IPS-NIHi7 (cell line): ENCODE data around the gene PSTK.
A peak's percentile ranks its signal among the peaks of the same experiment; 100 is the strongest.

ENCODE experiments used
- DNase-seq: peaks from one replicate; pipeline ENCODE4 v3.0.0; 2012; ENCODE audit warnings: mixed read lengths; ENCODE audit errors: extremely low spot score

The PSTK gene

DNA sequence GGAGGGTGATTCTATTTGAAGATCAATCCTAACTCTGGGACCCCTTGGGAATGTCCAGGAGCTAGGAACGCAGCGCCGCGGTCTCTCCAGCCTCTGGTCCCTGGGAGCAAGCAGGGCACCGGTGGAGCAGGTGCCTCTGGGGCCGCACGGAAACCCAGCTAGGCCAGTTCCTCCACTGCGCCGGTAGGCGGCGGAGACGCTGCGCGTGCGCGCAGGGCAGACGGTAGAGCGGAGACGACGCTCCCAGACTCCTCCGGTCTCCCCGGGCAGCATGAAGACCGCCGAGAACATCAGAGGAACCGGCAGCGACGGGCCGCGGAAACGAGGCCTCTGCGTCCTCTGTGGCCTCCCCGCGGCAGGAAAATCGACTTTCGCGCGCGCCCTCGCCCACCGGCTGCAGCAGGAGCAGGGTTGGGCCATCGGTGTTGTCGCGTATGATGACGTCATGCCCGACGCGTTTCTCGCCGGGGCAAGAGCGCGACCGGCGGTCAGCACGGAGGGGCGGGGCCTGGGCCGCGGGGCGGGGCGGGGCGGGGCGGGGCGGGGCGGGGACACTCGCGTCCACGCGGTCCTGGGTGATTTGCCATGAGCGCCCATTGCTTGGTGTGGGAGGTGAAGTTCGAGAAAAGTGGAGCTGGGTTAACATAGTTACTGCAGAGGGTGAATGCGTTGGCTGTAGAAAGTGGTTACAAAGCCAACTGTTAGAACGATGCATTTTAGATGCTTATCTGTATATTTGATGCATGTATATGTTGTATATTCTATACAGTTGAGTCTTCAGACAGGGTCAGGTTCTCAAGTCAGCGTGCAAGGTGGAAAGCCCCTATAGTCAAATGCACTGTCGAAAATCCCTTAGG lies at the start of gene PSTK:
Gene PSTK (plus strand): TSS at position 193 of the 857 bp plus-strand sequence. CDS start 79 bp downstream, at position 272.
- DNase-seq, result peak; percentile 95

DNA sequence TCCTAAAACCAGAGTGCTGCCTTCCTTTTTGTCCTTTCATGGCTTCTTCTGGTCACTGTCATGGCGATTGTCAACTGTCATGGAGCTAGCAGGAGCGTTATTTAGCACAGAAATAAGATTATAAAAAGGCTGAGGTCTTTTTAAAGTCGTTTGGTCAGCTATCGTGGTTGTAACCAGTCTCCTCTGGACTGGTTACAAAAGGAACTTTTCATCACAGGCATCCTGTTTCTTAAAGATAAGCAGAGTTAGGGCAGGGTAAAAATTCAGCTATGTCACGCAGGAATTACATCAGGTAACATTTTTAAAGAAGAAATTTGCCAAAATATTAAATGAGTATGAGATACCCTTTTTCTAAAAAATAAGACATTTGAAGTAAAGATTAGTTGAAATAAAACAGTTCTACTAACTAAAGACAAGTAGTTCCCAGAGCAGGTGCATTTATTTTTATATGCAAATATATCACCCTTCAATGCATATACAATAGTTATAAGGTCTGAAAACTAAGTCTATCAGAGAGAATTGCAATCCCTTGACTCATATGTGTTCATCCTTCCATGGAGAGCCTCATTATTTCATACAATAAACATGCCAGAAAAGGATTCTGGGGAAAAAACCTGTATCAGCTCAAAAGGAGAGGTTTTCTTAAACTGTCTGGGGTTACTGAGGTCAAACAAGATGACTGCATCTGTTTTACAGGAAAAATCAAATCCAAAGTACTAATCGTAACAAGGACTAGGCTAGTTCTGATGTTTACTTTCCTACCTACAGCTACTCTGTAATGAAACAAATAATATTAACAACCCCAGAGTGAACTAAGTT lies 48.9 kb upstream of the PSTK start:
- DNase-seq, result no peak

DNA sequence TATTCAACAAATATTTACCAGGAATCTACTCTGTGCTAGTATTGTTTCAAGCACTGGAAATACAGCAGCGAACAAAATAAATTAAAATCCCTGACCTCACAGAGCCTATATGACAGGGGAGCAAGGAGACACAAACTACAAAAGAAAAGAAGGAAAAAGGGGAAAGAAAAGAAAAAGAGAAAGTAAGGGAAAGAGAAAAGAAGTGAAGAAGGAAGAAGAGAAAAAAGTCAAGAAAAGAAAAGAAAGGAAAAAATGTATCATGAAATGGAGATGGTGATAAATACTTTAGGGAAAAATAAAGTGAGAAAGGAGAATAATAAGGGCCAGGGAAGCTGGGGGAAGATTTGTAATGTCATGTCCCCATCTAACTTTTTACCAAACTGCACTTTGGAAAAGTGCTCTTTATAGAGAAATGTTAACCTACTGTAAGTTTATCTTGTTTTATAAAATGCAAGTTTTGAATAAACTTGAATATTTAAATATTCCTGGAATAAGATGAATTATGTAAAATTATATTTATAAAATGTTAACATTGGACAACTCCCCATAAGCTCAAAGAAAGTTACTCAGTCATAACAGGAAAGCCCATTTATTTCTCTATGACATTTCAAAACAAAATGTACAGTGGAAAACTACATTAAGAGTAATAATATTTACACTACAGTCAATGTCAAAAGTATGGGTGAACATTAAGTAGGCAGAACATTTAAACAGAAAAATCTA lies 40.9 kb upstream of the PSTK start:
- no peak for DNase-seq

- DNase-seq, result no peak
Observed at GRCh38 chr10:122939856-122940543, 40.2 kb upstream of the PSTK start.

DNA sequence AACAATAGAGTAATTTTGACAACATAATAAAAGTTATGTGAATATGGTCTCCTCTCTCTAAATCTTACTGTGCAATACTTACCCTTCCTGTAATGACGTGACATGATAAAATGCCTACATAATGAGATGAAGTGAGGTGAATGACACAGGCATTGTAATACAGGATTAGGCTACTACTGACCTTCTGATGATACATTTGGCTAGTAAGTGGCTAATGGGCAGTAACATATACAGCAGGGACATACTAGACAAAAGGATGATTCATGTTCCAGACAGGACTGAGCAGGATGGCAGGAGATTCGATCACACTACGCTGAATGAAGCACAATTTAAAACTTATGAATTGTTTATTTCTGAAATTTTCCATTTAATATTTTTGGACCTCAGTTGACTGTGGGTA lies 30.9 kb upstream of the PSTK start:
- no peak for DNase-seq

DNA sequence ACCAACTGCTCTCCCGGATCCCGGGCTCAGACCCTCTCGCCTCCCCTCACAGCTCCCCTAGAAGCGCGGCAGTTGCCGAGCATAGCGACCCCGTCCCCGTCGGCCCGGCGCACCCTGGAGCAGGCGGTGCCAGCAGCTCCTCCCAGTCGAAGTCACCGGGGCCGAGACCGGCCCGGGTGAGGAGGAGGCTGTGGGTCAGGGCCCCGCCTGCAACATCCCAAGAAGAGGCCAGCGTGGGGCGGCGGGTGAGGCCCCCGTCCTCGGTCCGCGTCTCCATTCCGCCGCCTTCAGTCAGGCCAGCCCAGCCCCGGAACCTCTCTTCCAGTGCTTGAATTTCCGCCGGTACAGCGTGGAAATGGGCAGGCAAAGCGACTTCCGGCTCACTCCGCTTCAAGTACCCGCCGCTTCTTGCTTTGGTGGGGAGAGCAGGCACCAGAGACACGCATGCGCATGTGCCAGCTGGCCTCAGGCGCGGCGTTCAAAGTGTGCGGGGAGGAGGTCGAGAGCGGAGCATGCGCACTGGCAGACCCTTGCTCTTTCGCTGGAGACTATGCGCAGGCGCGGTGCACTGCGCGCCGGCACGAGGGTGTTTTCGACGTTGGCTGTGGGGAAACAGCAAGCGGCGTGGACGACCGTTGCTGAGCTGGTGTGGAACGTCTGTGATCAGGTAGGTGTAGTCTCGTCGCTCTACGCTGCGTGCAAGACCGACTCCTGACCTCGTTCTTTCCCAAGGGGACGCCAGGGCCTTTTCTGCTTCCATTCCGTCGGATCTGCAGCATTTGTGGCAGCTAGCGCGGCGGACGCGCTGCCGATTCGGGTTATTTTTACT lies 26.1 kb upstream of the PSTK start, which contains the start of gene C10orf88:
Gene C10orf88 (minus strand): TSS at position 326 of the 829 bp plus-strand sequence. CDS start 49 bp downstream, at position 277.
- peak; percentile 99 for DNase-seq

DNA sequence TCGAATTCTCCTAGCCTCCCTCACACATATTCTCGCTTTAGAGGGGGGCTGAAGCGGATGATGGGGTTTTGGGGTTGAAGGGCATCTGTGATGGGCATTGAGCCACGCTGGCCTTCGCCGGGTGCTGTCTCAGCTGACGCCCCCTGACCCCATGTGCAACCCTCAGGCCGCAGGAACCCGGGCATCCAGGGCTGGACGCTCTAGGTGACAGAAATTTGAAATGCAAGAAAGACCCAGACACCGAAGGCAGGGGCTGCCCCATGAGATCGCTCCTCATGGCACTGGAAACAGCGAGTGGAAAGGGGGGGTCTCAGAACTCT lies 25.5 kb upstream of the PSTK start:
- DNase-seq, result no peak

DNA sequence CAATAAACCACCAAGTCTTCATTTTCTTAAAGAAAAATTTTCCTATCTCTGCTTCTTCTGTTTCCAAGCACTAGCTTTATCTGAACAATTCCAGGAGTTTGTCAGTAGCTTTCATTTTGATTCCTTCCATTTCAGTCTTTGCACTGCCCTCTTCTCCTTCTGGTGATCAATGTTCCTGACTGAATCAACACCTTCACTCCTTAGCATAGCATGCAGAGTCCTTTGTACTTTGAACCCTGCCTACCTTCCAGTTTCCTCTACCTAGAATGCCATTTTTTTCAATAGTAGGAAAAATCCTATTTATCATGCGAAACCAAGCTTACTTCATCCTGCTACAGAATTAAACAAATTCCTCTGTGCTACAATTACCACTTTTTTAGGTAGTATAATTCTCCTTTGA lies 24.3 kb upstream of the PSTK start:
- no peak for DNase-seq

- DNase-seq, result no peak
Observed at GRCh38 chr10:122957474-122957873, 22.7 kb upstream of the PSTK start.

DNA sequence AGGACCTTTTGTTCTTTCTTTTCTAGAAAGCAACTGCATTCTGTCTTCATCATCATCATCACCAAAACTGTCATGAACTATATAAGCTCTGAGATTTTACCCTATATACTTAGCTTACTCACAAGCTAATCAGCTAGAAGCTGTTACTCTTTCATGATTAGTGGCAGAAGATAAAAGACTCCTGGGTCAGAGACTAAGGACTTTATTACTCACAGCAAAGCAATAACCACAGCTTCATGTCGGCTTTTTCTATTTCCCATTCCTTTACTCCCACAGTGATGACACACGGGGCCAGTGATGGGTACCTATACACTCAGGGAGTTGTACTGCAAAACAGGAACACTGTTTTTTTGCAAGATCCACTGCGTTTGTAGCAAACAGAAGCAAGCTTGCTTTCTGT lies 17.8 kb upstream of the PSTK start:
- DNase-seq, result no peak

DNA sequence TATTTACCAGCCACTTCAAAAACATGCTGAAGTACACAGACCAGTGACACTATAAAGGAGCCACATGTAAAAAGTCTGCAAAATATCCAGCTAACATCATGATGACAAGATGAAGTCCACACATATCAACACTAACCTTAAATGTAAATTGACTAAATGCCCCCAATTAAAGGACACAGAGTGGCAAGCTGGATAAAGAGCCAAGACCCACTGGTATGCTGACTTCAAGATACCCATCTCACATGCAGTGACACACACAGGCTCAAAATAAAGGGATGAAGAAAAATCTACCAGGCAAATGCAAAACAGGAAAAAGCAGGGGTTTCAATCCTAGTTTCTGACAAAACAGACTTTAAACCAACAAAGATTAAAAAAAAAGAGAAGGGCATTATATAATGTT lies 13.3 kb upstream of the PSTK start:
- no peak for DNase-seq

- no peak for DNase-seq
Observed at GRCh38 chr10:122968698-122969097, 11.5 kb upstream of the PSTK start.

DNA sequence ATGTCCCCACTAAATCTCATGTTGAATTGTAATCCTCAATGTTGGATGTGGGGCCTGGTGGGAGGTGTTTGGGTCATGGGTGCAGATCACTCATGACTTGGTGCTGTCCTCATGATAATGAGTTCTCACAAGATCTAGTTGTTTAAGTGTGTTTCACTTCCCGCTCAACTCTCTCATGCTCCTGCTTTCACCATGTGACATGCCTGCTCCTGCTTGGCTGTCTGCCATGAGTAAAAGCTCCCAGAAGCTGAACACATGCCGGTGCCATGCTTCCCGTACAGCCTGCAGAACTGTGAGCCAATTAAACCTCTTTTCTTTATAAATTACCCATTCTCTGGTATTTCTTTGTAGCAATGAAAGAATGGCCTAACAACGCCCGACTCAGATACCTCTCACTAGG lies 6.2 kb upstream of the PSTK start:
- no peak for DNase-seq

DNA sequence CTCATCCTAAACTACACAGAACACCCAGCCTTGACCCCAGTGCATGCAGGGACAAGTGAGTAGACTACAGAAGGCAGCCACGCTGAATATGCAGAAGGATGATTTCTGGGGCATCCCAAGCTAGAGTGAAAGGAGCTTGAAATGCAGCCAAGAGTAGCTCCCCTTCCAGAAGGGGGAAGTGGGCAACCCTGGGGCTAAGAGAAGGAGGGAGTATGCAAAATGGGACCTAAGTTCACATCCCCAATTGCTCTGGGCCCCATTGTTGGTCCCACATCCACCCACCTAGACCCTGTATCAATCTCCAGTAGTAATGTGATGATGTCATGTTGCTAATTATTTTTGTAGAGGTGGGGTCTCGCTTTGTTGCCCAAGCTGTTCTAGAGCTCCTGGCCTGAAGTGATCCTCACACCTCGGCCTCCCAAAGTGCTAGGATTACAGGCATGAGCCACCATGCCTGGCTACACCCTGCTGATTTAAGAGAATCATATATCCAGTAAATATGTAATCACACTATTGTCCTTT lies 5.6 kb upstream of the PSTK start:
- no peak for DNase-seq

DNA sequence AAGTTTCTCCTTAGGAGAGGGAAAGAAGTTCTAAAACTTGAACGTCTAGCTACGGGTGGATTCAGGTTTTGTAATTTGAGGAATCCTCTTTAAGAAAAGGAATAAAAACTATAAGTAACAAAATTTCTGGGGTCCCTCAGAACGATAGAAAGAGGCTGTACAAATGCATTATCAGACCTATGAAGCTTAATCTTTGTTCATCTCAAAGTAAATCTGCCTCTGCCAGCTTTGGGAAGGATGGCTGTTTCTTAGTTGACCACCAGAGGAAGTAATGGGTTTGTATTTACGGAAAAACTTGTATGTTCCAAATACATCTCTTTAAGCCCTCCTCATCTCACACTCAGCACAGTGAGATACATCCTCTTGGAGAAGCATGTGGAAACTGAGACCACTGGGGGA lies 864 bp downstream of the PSTK start:
- peak; percentile 47 for DNase-seq

- no peak for DNase-seq
Observed at GRCh38 chr10:122983898-122984297, 3.7 kb downstream of the PSTK start.

GRCh38 chr10:122984708-122985107 lies 4.5 kb downstream of the PSTK start:
- DNase-seq, result no peak

DNA sequence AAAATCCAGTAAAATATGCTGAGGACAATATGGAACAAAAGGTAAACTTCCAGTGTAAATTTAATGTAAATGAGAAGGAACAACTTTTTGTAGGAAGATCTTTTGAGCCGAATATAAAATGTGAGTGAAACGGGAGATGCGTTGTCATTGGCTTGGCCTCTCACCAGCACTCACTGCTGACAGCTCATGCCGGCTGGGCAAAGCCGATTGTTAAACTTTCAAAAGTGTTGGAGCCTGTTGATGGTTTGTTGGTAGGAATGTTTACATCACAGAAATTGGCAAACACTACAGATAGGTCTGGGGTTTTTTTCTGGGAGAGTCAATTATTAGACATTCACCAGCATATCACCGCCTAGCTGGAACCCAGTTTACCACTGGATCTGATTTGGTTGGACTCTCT lies 6.1 kb downstream of the PSTK start:
- DNase-seq, result no peak

DNA sequence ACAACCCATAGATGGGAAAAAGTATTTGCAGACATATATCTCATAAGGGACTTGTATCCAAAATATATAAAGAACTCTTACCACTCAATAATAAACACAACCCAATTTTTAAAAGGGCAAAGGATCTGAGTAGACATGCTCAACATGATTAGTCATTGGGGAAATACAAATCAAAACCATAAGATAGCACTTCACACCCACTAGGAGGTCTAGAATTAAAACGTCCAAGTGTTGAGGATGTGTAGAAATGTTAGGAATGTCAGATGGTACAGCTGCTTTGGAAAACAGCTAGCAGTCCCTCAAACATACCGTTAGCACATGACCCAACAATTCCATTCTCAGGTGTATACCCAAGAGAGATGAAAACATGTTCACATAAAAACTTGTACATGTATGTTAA lies 8.3 kb downstream of the PSTK start:
- no peak for DNase-seq

GRCh38 chr10:122990278-122990677 lies 10.1 kb downstream of the PSTK start:
- DNase-seq, result no peak
